SK-N-SH (cell line): ENCODE measurements around the gene C19orf53. TPM values are rescaled to one million over a fixed set of nuclear protein-coding genes. Genes with fewer than 3 reads are reported as not detected.

ENCODE experiments used
- CTCF ChIA-PET: fragments of 300-600, 350-600 bp; formaldehyde crosslinking; extraction: SDS; loops from one replicate; lab custom pipeline; 2021; lab: Yijun Ruan, JAX
- POLR2A ChIA-PET: fragments of 350-600 bp; sonication (Branson Sonifier 250); formaldehyde crosslinking; extraction: SDS; loops from one replicate; lab custom pipeline; 2020; ENCODE audit warnings: antibody characterized with exemption, inconsistent platforms; lab: Yijun Ruan, JAX
- DNase-seq: peaks from one replicate; pipeline ENCODE4 v3.0.0; 2012
- H2AFZ ChIP-seq: fragments of 200-600 bp; sonication (generic); 2 replicates; pipeline ENCODE4 v1.8.1; 2016; ENCODE audit warnings: antibody characterized with exemption, mild to moderate bottlenecking, low read depth
- H3F3A ChIP-seq: fragments of 200-600 bp; sonication (generic); replicated peaks from 2 replicates; pipeline ENCODE3; 2016; ENCODE audit warnings: antibody characterized with exemption, mild to moderate bottlenecking; ENCODE audit not compliant: insufficient read depth
- H3K27ac ChIP-seq, 2 experiments: fragments of 200-500 bp in 1 of 2; fragments of 200-600 bp in 1 of 2; sonication (Bioruptor generic) in 1 of 2; sonication (generic), shearing (Covaris generic) in 1 of 2; 2 replicates each; pipeline versions ENCODE4 v1.5.1 to v1.6.1; 2014 to 2016; ENCODE audit warnings: low read depth in 2 of 2, inconsistent platforms in 1 of 2, low read length in 1 of 2, mild to moderate bottlenecking in 1 of 2, mixed read lengths in 1 of 2
- H3K27me3 ChIP-seq: fragments of 200-600 bp; sonication (generic), shearing (Covaris generic); 2 replicates; pipeline ENCODE4 v1.6.1; 2016; ENCODE audit warnings: mixed run types; ENCODE audit not compliant: insufficient read depth
- H3K36me3 ChIP-seq, 2 experiments: fragments of 200-500 bp in 1 of 2; fragments of 200-600 bp in 1 of 2; sonication (Bioruptor generic) in 1 of 2; sonication (generic) in 1 of 2; replicated peaks in 1 of 2; 2 replicates each; pipeline versions ENCODE3 to v1.5.1; 2014 to 2016; ENCODE audit warnings: low read length in 1 of 2, mild to moderate bottlenecking in 1 of 2; ENCODE audit not compliant: insufficient read depth in 2 of 2, control insufficient read depth in 1 of 2
- H3K4me1 ChIP-seq, 2 experiments: fragments of 200-500 bp in 1 of 2; fragments of 200-600 bp in 1 of 2; sonication (Bioruptor generic) in 1 of 2; sonication (generic), shearing (Covaris generic) in 1 of 2; 2 replicates each; pipeline versions ENCODE4 v1.5.1 to v1.6.1; 2014 to 2016; ENCODE audit warnings: low read depth in 1 of 2, low read length in 1 of 2, mixed run types in 1 of 2; ENCODE audit not compliant: insufficient read depth in 2 of 2, control insufficient read depth in 1 of 2
- H3K4me2 ChIP-seq: fragments of 200-600 bp; sonication (generic), shearing (Covaris generic); 2 replicates; pipeline ENCODE4 v1.6.1; 2017; ENCODE audit warnings: mixed run types
- H3K4me3 ChIP-seq, 2 experiments: fragments of 200-500 bp in 1 of 2; fragments of 200-600 bp in 1 of 2; sonication (Bioruptor generic) in 1 of 2; sonication (generic), shearing (Covaris generic) in 1 of 2; 2 replicates each; pipeline versions ENCODE4 v1.5.1 to v1.8.1; 2014 to 2016; ENCODE audit warnings: low read depth in 2 of 2, inconsistent platforms in 1 of 2, low read length in 1 of 2, mild to moderate bottlenecking in 1 of 2, mixed read lengths in 1 of 2, moderate library complexity in 1 of 2
- H3K79me2 ChIP-seq: fragments of 200-600 bp; sonication (generic); 2 replicates; pipeline ENCODE4 v1.8.1; 2017; ENCODE audit warnings: mild to moderate bottlenecking; ENCODE audit not compliant: insufficient read depth
- H3K9ac ChIP-seq: fragments of 200-600 bp; sonication (generic); 2 replicates; pipeline ENCODE4 v1.6.1; 2017; ENCODE audit warnings: mixed run types
- H3K9me2 ChIP-seq: fragments of 200-600 bp; sonication (generic); 2 replicates; pipeline ENCODE4 v1.6.1; 2017; ENCODE audit warnings: mixed run types
- H3K9me3 ChIP-seq: fragments of 200-600 bp; sonication (generic); 2 replicates; pipeline ENCODE4 v1.6.1; 2017; ENCODE audit warnings: mixed run types, mild to moderate bottlenecking, moderate library complexity
- H4K20me1 ChIP-seq: fragments of 200-600 bp; sonication (generic); 2 replicates; pipeline ENCODE4 v1.6.1; 2017; ENCODE audit warnings: mild to moderate bottlenecking, mixed run types; ENCODE audit not compliant: insufficient read depth
- CHD2 ChIP-seq: fragments of 150-350 bp; IDR thresholded peaks from 2 replicates; pipeline ENCODE4 v1.6.1; 2018; ENCODE audit warnings: low read length; ENCODE audit not compliant: partially characterized antibody
- CTCF ChIP-seq: fragments of 200-600 bp; sonication (generic); IDR thresholded peaks from 2 replicates; pipeline ENCODE4 v1.6.1; 2017; ENCODE audit warnings: antibody characterized with exemption, mild to moderate bottlenecking, moderate library complexity
- ELF1 ChIP-seq: IDR thresholded peaks from 2 replicates; pipeline ENCODE4 v1.4.0; 2012
- FOSL2 ChIP-seq: IDR thresholded peaks from 2 replicates; pipeline ENCODE4 v1.4.0; 2012; ENCODE audit warnings: low read depth, mild to moderate bottlenecking, moderate library complexity, borderline replicate concordance
- GATA2 ChIP-seq: sonication (generic); formaldehyde crosslinking; IDR thresholded peaks from 2 replicates; pipeline ENCODE4 v1.5.0; 2020; ENCODE audit warnings: mild to moderate bottlenecking, missing genetic modification reagents
- IRF3 ChIP-seq: fragments of 150-350 bp; IDR thresholded peaks from 2 replicates; pipeline ENCODE4 v1.6.1; 2016; ENCODE audit warnings: mild to moderate bottlenecking, low read depth, low read length
- JUND ChIP-seq: IDR thresholded peaks from 2 replicates; pipeline ENCODE4 v1.4.0; 2012
- NFIC ChIP-seq: IDR thresholded peaks from 2 replicates; pipeline ENCODE4 v1.4.0; 2012; ENCODE audit warnings: borderline replicate concordance
- NRF1 ChIP-seq: IDR thresholded peaks from 2 replicates; pipeline ENCODE4 v1.6.1; 2012; ENCODE audit warnings: low read depth, mild to moderate bottlenecking, low read length
- POLR2AphosphoS5 ChIP-seq: IDR thresholded peaks from 2 replicates; pipeline ENCODE4 v1.6.1; 2012; ENCODE audit warnings: low read depth, low read length
- RCOR1 ChIP-seq: fragments of 150-350 bp; IDR thresholded peaks from 2 replicates; pipeline ENCODE4 v1.6.1; 2017; ENCODE audit warnings: antibody characterized with exemption, low read length
- RFX5 ChIP-seq: IDR thresholded peaks from 2 replicates; pipeline ENCODE4 v1.6.1; 2012; ENCODE audit warnings: mild to moderate bottlenecking, improper control_type of control experiment, low read length
- RXRA ChIP-seq: IDR thresholded peaks from 2 replicates; pipeline ENCODE4 v1.4.0; 2012; ENCODE audit warnings: low read depth, mild to moderate bottlenecking, borderline replicate concordance
- TAF1 ChIP-seq: IDR thresholded peaks from 2 replicates; pipeline ENCODE4 v1.6.1; 2012; ENCODE audit warnings: low read depth, mild to moderate bottlenecking, low read length, moderate library complexity, borderline replicate concordance
- TCF12 ChIP-seq: IDR thresholded peaks from 2 replicates; pipeline ENCODE4 v1.4.0; 2012
- ZBTB33 ChIP-seq: IDR thresholded peaks from 2 replicates; pipeline ENCODE4 v1.4.0; 2012; ENCODE audit warnings: low read depth, borderline replicate concordance
- WGBS: methylation state at CpG from one replicate; pipeline ENCODE4 v1.1.6; 2017; ENCODE audit warnings: low lambda C conversion rate; 5-methylcytosine and 5-hydroxymethylcytosine counted together
- polyA plus RNA-seq, 3 experiments: library from polyadenylated mRNA; depleted of rRNA; stranded (reverse); fragments of >200 nt; gene quantifications; 2 replicates each; pipeline ENCODE4 v1.2.3, GENCODE V29; 2012
- TF ChIP-seq, protein P1 (sequence below): IDR thresholded peaks from 2 replicates; pipeline ENCODE4 v1.4.0; 2012; ENCODE audit warnings: low read depth, borderline replicate concordance

The C19orf53 gene
- polyA plus RNA-seq, 1 of the 3 experiments (the other 2 are of a cell fraction) = 554 TPM

GRCh38 chr19:13806728-13807127, 32.5 kb downstream of the C19orf53 start:
- POLR2A ChIA-PET = no interaction called here
- TF ChIP-seq RCOR1 (no peak), CTCF (no peak), CHD2 (no peak), JUND (no peak), RFX5 (no peak), ELF1 (no peak), POLR2AphosphoS5 (no peak), FOSL2 (no peak)

DNA sequence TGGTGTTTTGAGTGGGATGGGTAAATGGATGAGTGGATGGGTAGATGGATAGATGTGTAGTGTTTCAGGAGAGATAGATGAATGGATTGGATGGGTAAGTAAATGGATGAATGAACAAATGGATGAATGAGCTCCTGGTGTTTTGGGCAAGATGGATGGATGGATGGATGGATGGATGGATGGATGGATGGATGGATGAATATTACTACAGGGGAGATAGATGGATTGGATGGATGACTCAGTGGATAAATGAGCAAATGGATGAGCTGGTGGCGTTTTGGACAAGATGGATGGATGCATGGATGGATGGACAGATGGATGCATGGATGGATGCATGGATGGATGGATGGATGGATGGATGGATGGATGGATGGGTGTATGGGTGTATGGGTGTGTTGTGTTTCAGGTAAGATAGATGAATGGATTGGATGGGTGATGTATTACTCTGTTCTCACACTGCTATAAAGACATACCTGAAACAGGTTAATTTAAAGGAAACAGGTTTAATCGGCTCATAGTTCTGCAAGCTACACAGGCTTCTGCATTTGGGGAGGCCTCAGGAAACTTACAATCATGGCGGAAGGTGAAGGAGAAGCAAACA, 33.3 kb downstream of the C19orf53 start:
- H3F3A ChIP-seq = peaks cover 9% of the 10 kb centered on the region
- WGBS = 100% methylated on average over 3 of the region's 3 CpGs
- CTCF ChIA-PET = interaction anchor here (0.9 to 2.5 kb wide), 2 partner anchors 13 to 54 kb away, joined by 3 to 9 read pairs; partner anchors contain the start of gene ZSWIM4

More at GRCh38 chr19:13806728-13807127, 32.5 kb downstream of the C19orf53 start:
- no peaks in the 10 kb centered on the region for H4K20me1 ChIP-seq
- CTCF ChIA-PET = interaction anchor here (2.1 to 3.2 kb wide), 2 partner anchors 53 to 56 kb away, joined by 7 to 27 read pairs; no protein-coding TSS in a partner anchor
- no peak overlapping the region for H3K4me2 ChIP-seq
- no peak overlapping the region for H3K27ac ChIP-seq
- no peaks in the 10 kb centered on the region; a peak in 1 of 4 replicates for H3K4me1 ChIP-seq
- no peak overlapping the region for H3K4me3 ChIP-seq
- no peaks in the 10 kb centered on the region for H3K9me3 ChIP-seq
- no peak overlapping the region for H2AFZ ChIP-seq
- 99% methylated on average over 3 of the region's 3 CpGs for WGBS
- DNase-seq = no peak
- peaks cover 9% of the 10 kb centered on the region for H3F3A ChIP-seq
- H3K27me3 ChIP-seq = no peaks in the 10 kb centered on the region
- H3K79me2 ChIP-seq = no peaks in the 10 kb centered on the region
- no peak overlapping the region for H3K9ac ChIP-seq
- H3K9me2 ChIP-seq = no peaks in the 10 kb centered on the region
- peaks cover 9% of the 10 kb centered on the region in 2 experiments for H3K36me3 ChIP-seq

More for the DNA sequence above, 33.3 kb downstream of the C19orf53 start:
- TF ChIP-seq IRF3 = no peak
- no peak for TF ChIP-seq ZBTB33
- no peak for TF ChIP-seq NRF1
- no peak for TF ChIP-seq GATA2 (CRISPR knock-in tag)
- TF ChIP-seq RXRA = no peak
- TF ChIP-seq ELF1 = no peak
- TF ChIP-seq CHD2 = no peak
- TF ChIP-seq NFIC = no peak
- TF ChIP-seq TAF1 = no peak
- TF ChIP-seq TCF12 = no peak
- TF ChIP-seq, protein P1, sequence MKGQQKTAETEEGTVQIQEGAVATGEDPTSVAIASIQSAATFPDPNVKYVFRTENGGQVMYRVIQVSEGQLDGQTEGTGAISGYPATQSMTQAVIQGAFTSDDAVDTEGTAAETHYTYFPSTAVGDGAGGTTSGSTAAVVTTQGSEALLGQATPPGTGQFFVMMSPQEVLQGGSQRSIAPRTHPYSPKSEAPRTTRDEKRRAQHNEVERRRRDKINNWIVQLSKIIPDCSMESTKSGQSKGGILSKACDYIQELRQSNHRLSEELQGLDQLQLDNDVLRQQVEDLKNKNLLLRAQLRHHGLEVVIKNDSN = no peak
- Histone ChIP-seq H2AFZ (no peak overlapping the region), H3K79me2 (no peaks in the 10 kb centered on the region), H3K9me2 (no peaks in the 10 kb centered on the region), H3K4me1 (no peaks in the 10 kb centered on the region; a peak in 1 of 4 replicates), H3K9ac (no peak overlapping the region), H3K9me3 (no peaks in the 10 kb centered on the region), H3K36me3 (peaks cover 9 to 10% of the 10 kb centered on the region in 2 experiments), H3K27me3 (no peaks in the 10 kb centered on the region), H3K27ac (no peak overlapping the region), H3K4me2 (no peak overlapping the region), H3K4me3 (no peak overlapping the region), H4K20me1 (no peaks in the 10 kb centered on the region)
- no peak for DNase-seq
- POLR2A ChIA-PET = no interaction called here
